Inflammatory macrophage treated with lipopolysaccharide for 1 hour (primary cell): ENCODE results near the gene DDX20.

Source experiments
- DNase-seq, 2 donors: peaks; one replicate each; pipeline ENCODE4 v3.0.0-alpha.2; 2020 to 2022

The DDX20 gene

GRCh38 chr1:111755331-111756123, at the start of gene DDX20:
Gene DDX20, plus strand, starts transcription at chr1:111755901. Its CDS starts 24 bp downstream, at chr1:111755925.
- DNase-seq = peak; percentile 96 to 97

- DNase-seq = no peak
Measured at GRCh38 chr1:111706921-111707320, 48.8 kb upstream of the DDX20 start.

- no peak for DNase-seq
Measured at GRCh38 chr1:111707906-111708305, 47.8 kb upstream of the DDX20 start.

GRCh38 chr1:111709986-111710385, 45.7 kb upstream of the DDX20 start:
- DNase-seq = no peak

GRCh38 chr1:111716333-111716732, 39.4 kb upstream of the DDX20 start:
- DNase-seq = no peak

GRCh38 chr1:111717450-111717849, 38.3 kb upstream of the DDX20 start:
- no peak for DNase-seq

GRCh38 chr1:111719135-111719534, 36.6 kb upstream of the DDX20 start:
- DNase-seq = no peak

GRCh38 chr1:111719674-111720132, 36.0 kb upstream of the DDX20 start:
- no peak for DNase-seq

GRCh38 chr1:111720274-111720976, 35.3 kb upstream of the DDX20 start:
- no peak for DNase-seq

GRCh38 chr1:111720977-111721786, 34.5 kb upstream of the DDX20 start:
- no peak for DNase-seq

GRCh38 chr1:111723091-111723806, 32.5 kb upstream of the DDX20 start:
- DNase-seq = no peak

GRCh38 chr1:111723871-111724270, 31.8 kb upstream of the DDX20 start:
- DNase-seq = no peak

GRCh38 chr1:111725192-111725591, 30.5 kb upstream of the DDX20 start:
- no peak for DNase-seq

- DNase-seq = no peak
Measured at GRCh38 chr1:111727056-111727455, 28.6 kb upstream of the DDX20 start.

- DNase-seq = no peak
Measured at GRCh38 chr1:111729271-111729921, 26.3 kb upstream of the DDX20 start.

GRCh38 chr1:111729946-111730681, 25.6 kb upstream of the DDX20 start:
- DNase-seq = no peak

- no peak for DNase-seq
Measured at GRCh38 chr1:111730706-111731105, 25.0 kb upstream of the DDX20 start.

- DNase-seq = no peak
Measured at GRCh38 chr1:111731956-111732355, 23.7 kb upstream of the DDX20 start.

GRCh38 chr1:111732718-111733117, 23.0 kb upstream of the DDX20 start:
- no peak for DNase-seq

GRCh38 chr1:111733183-111733991, 22.3 kb upstream of the DDX20 start:
- peak; percentile 86 to 94 for DNase-seq

- DNase-seq = peak; percentile 67 to 82
Measured at GRCh38 chr1:111733992-111734341, 21.7 kb upstream of the DDX20 start.
